Smooth muscle cell (in vitro differentiated cells): ENCODE data around the gene THEM5. TPM values are rescaled to one million over a fixed set of nuclear protein-coding genes. Genes with fewer than 3 reads are reported as not detected.

Experiments used
- DNase-seq: peaks from one replicate; lab custom pipeline; 2025; ENCODE audit not compliant: unreplicated experiment; lab: John Stamatoyannopoulos, UW
- H2AFZ ChIP-seq: fragments of 200-600 bp; sonication (generic); 2 replicates; pipeline ENCODE4 v1.6.0; 2016; ENCODE audit warnings: antibody characterized with exemption, low read depth, mild to moderate bottlenecking
- H3F3A ChIP-seq: fragments of 200-600 bp; sonication (generic); 2 replicates; pipeline ENCODE4 v1.6.0; 2017; ENCODE audit warnings: antibody characterized with exemption, low read depth
- H3K27ac ChIP-seq: fragments of 200-600 bp; sonication (generic); 2 replicates; pipeline ENCODE4 v1.5.1; 2016; ENCODE audit warnings: low read depth, mild to moderate bottlenecking
- H3K27me3 ChIP-seq: fragments of 200-600 bp; sonication (generic); 2 replicates; pipeline ENCODE4 v1.6.1; 2016; ENCODE audit warnings: low read depth, mild to moderate bottlenecking
- H3K36me3 ChIP-seq: fragments of 200-600 bp; sonication (generic); 2 replicates; pipeline ENCODE4 v1.5.1; 2016; ENCODE audit warnings: low read depth
- H3K4me1 ChIP-seq: fragments of 200-600 bp; sonication (generic); 2 replicates; pipeline ENCODE4 v1.5.1; 2016; ENCODE audit warnings: low read depth
- H3K4me2 ChIP-seq: fragments of 200-600 bp; sonication (generic); 2 replicates; pipeline ENCODE4 v1.6.0; 2016; ENCODE audit warnings: mild to moderate bottlenecking
- H3K4me3 ChIP-seq: fragments of 200-600 bp; sonication (generic); 2 replicates; pipeline ENCODE4 v1.5.1; 2016; ENCODE audit warnings: mild to moderate bottlenecking
- H3K79me2 ChIP-seq: fragments of 200-600 bp; sonication (generic); 2 replicates; pipeline ENCODE4 v1.6.0; 2016; ENCODE audit warnings: low read depth, mild to moderate bottlenecking
- H3K9ac ChIP-seq: fragments of 200-600 bp; sonication (generic); 2 replicates; pipeline ENCODE4 v1.6.0; 2016; ENCODE audit warnings: low read depth
- H3K9me3 ChIP-seq: fragments of 200-600 bp; sonication (generic); replicated peaks from 2 replicates; pipeline ENCODE4 v1.5.1; 2016; ENCODE audit warnings: low read depth
- H4K20me1 ChIP-seq: fragments of 200-600 bp; sonication (generic); 2 replicates; pipeline ENCODE4 v1.6.0; 2016; ENCODE audit warnings: low read depth
- WGBS: methylation state at CpG from one replicate; pipeline ENCODE4 v1.1.7; 2016; ENCODE audit warnings: low lambda C conversion rate; 5-methylcytosine and 5-hydroxymethylcytosine counted together
- polyA plus RNA-seq: library from polyadenylated mRNA; unstranded; fragments of >200 nt; fragmentation: Nextera tagmentation; extraction: Ambion mirVana; gene quantifications from 2 replicates; pipeline ENCODE4 v1.2.1, GENCODE V29; 2016
- total RNA-seq: library from RNA; depleted of rRNA; stranded (reverse); fragments of >200 nt; gene quantifications from 2 replicates; pipeline ENCODE4 v1.2.3, GENCODE V29; 2014
- TF ChIP-seq, protein P1 (sequence below): fragments of 200-600 bp; sonication (generic); IDR thresholded peaks from 2 replicates; pipeline ENCODE4 v1.5.1; 2017; ENCODE audit warnings: borderline replicate concordance, mild to moderate bottlenecking, antibody characterized with exemption; ENCODE audit not compliant: insufficient read depth, poor library complexity, severe bottlenecking

Gene THEM5
- total and polyA plus RNA-seq, 2 experiments from 2014 or later, result 0.76 to 1.0 TPM

DNA sequence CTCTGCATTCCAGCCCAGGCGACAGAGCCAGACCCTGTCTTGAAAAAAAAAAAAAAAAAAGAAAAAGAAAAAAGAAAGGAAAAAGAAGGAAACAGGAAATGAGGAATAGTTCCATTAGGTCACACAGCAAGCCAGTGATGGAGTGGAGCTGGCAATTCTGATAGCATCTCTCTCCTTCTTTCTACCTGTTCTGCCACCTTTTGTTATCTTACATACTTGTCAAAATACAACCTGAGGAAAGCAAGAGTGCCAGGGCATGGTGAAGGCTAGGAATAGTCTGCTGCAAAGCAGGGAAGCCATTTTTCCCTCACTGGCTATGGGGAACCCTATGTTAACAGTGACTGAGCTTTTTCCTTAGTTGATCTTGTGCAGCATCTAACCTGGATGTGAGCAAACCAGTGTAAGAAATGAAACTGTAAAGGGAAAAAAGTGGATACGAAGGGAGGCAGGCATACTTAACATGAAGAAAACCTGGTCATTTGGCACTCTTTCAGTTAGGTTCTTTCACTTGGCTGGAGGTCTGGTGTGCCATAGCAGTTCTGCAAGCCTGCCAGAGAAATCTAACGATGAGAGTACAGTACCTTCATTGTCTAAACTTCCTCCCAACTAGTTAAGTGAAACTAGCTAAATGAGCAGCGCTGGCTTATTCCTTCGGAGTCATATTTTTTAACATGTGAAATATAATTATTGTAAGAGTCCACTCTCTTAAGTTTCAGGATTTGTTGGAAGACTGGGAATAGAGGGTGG lies 17.9 kb upstream of the THEM5 start:
- no peak overlapping the region for H3K9ac ChIP-seq
- no peaks in the 10 kb centered on the region for H3F3A ChIP-seq
- WGBS, result 65% methylated on average over 5 of the region's 5 CpGs
- DNase-seq, result no peak
- TF ChIP-seq, protein P1, sequence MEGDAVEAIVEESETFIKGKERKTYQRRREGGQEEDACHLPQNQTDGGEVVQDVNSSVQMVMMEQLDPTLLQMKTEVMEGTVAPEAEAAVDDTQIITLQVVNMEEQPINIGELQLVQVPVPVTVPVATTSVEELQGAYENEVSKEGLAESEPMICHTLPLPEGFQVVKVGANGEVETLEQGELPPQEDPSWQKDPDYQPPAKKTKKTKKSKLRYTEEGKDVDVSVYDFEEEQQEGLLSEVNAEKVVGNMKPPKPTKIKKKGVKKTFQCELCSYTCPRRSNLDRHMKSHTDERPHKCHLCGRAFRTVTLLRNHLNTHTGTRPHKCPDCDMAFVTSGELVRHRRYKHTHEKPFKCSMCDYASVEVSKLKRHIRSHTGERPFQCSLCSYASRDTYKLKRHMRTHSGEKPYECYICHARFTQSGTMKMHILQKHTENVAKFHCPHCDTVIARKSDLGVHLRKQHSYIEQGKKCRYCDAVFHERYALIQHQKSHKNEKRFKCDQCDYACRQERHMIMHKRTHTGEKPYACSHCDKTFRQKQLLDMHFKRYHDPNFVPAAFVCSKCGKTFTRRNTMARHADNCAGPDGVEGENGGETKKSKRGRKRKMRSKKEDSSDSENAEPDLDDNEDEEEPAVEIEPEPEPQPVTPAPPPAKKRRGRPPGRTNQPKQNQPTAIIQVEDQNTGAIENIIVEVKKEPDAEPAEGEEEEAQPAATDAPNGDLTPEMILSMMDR, result no peak
- H3K79me2 ChIP-seq, result no peaks in the 10 kb centered on the region
- H3K27me3 ChIP-seq, result no peaks in the 10 kb centered on the region
- H3K4me2 ChIP-seq, result no peak overlapping the region
- H3K36me3 ChIP-seq, result no peaks in the 10 kb centered on the region
- no peaks in the 10 kb centered on the region for H3K9me3 ChIP-seq
- no peaks in the 10 kb centered on the region for H4K20me1 ChIP-seq
- peaks cover 10% of the 10 kb centered on the region for H3K4me1 ChIP-seq
- no peak overlapping the region for H2AFZ ChIP-seq
- no peak overlapping the region for H3K4me3 ChIP-seq
- H3K27ac ChIP-seq, result no peak overlapping the region

- no peak for DNase-seq
- TF ChIP-seq, protein P1, result no peak
- no peak overlapping the region for H3K4me3 ChIP-seq
- no peak overlapping the region for H3K27ac ChIP-seq
- 80% methylated on average over 3 of the region's 3 CpGs for WGBS
- no peaks in the 10 kb centered on the region for H3K36me3 ChIP-seq
- H3K9ac ChIP-seq, result no peak overlapping the region
- no peaks in the 10 kb centered on the region for H3K79me2 ChIP-seq
- H2AFZ ChIP-seq, result no peak overlapping the region
- H3K4me1 ChIP-seq, result peaks cover 10% of the 10 kb centered on the region
- no peak overlapping the region for H3K4me2 ChIP-seq
- H3K27me3 ChIP-seq, result no peaks in the 10 kb centered on the region
- no peaks in the 10 kb centered on the region for H3F3A ChIP-seq
- no peaks in the 10 kb centered on the region for H3K9me3 ChIP-seq
- H4K20me1 ChIP-seq, result no peaks in the 10 kb centered on the region
Observed at GRCh38 chr1:151868486-151868885, 15.0 kb upstream of the THEM5 start.

DNA sequence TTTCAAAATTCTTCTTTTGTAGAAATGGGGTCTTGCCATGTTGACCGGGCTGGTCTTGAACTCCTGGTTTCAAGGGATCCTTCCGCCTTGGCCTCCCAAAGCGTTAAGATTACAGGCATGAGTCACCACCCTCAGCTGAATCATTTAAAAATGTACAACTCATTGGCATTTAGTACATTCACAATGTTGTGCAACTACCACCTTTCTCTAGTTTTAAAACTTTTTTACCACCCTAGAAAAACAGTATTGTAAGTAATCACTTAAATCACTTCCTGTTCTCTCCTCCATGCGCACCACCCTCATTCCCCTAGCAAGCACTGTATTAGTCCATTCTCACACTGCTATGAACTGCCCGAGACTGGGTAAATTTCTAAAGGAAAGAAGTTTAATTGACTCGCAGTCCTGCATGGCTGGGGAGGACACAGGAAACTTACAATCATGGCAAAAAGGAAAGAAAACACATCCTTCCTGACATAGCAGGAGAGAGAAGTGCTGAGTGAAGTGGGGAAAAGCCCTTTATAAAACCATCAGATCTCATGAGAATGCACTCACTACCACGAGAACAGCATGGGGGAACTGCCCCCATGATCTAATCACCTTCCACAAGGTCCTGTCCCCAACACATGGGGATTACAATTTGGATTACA lies 14.4 kb upstream of the THEM5 start:
- Histone ChIP-seq H3K4me1 (peaks cover 10% of the 10 kb centered on the region), H3K9ac (no peak overlapping the region), H3K27me3 (no peaks in the 10 kb centered on the region), H3K79me2 (no peaks in the 10 kb centered on the region), H3F3A (no peaks in the 10 kb centered on the region), H3K36me3 (no peaks in the 10 kb centered on the region), H3K4me3 (no peak overlapping the region), H3K4me2 (no peak overlapping the region), H4K20me1 (no peaks in the 10 kb centered on the region), H2AFZ (no peak overlapping the region), H3K9me3 (no peaks in the 10 kb centered on the region), H3K27ac (no peak overlapping the region)
- no peak for DNase-seq
- WGBS, result 71% methylated on average over 7 of the region's 7 CpGs
- TF ChIP-seq, protein P1, result no peak
